ENCODE measurements around the gene MLST8. TPM values are rescaled to one million over a fixed set of nuclear protein-coding genes. Genes with fewer than 3 reads are reported as not detected.
"Not testable (repeated sequence)": the region's sequence is repeated elsewhere in the genome, so short reads cannot be mapped to it uniquely, and the experiment has no call there.

MLST8 gene
- total and polyA plus RNA-seq, 2 donors (not counting 1 experiment from before 2014, with no cell fraction given), result 36.1 to 112 TPM

- Histone ChIP-seq H3K4me2 (replicated peaks; ENCODE audit: low read depth, low read length, poor library complexity, severe bottlenecking) (no peak overlapping the region), H3K9me3 (ENCODE audit: control extremely low read depth in 1 of 3, control insufficient read depth in 2 of 3, insufficient read depth in 1 of 3, low read length in 2 of 3) (peaks cover 0 to 5% (median 0%) of the 10 kb centered on the region in 3 donors), H3K4me3 (ENCODE audit: control extremely low read depth in 1 of 5, extremely low read depth in 1 of 5, insufficient read depth in 1 of 5, low read depth in 2 of 5, low read length in 4 of 5) (no peak overlapping the region), H3K4me1 (ENCODE audit: control insufficient read depth in 2 of 2, insufficient read depth in 2 of 2, low read length in 2 of 2) (peaks cover 12 to 15% of the 10 kb centered on the region in 2 donors), H4K20me1 (ENCODE audit: control insufficient read depth, insufficient read depth, low read length, poor library complexity, severe bottlenecking) (peaks cover 10% of the 10 kb centered on the region), H3K9ac (ENCODE audit: low read length) (no peak overlapping the region), H3K79me2 (ENCODE audit: control insufficient read depth, insufficient read depth, low read length) (no peaks in the 10 kb centered on the region), H3K27ac (ENCODE audit: low read length in 2 of 2) (no peak overlapping the region), H3K27me3 (replicated peaks in 1 of 4; ENCODE audit: control extremely low read depth in 1 of 4, control insufficient read depth in 3 of 4, insufficient read depth in 4 of 4, low read length in 3 of 4) (peaks cover 0 to 27% (median 11%) of the 10 kb centered on the region in 4 experiments), H3K36me3 (replicated peaks in 1 of 2; ENCODE audit: control extremely low read depth in 1 of 2, control insufficient read depth in 1 of 2, extremely low read depth in 1 of 2, insufficient read depth in 2 of 2, low read length in 1 of 2) (peaks cover 0 to 34% of the 10 kb centered on the region in 2 experiments), H2AFZ (ENCODE audit: insufficient read depth, low read depth, low read length, poor library complexity, severe bottlenecking) (no peak overlapping the region)
- ChIA-PET POLR2A (no interaction called here), CTCF (no interaction called here)
- no peak overlapping the region for H3K4me3 Mint-ChIP-seq
- H3K27me3 Mint-ChIP-seq, result peaks cover 3% of the 10 kb centered on the region
- WGBS (ENCODE audit: insufficient coverage), result 90% methylated on average over 15 of the region's 15 CpGs
- no peak for DNase-seq
- H3K27ac Mint-ChIP-seq, result no peak overlapping the region
- no peak for ATAC-seq (ENCODE audit: low read depth)
- TF ChIP-seq EZH2 (IDR thresholded peaks at IDR 0.05; ENCODE audit: borderline replicate concordance, insufficient read depth, low read depth, low read length, poor library complexity, severe bottlenecking) (no peak), CTCF (IDR thresholded peaks at IDR 0.05) (no peak)
- no peaks in the 10 kb centered on the region for H3K9me3 Mint-ChIP-seq (ENCODE audit: insufficient read depth)
- intact Hi-C loops (cut with micrococcal nuclease), result no loop called here
- peaks cover 1% of the 10 kb centered on the region for H3K4me1 Mint-ChIP-seq
Measured at GRCh38 chr16:2238838-2239675, 33.8 kb downstream of the MLST8 start.

- H3K27ac Mint-ChIP-seq; H3K9ac ChIP-seq (ENCODE audit: low read length); H3K4me2 ChIP-seq (replicated peaks; ENCODE audit: low read depth, low read length, poor library complexity, severe bottlenecking); H3K4me1 Mint-ChIP-seq; DNase-seq; H3K9me3 Mint-ChIP-seq (ENCODE audit: insufficient read depth); H3K27ac ChIP-seq (ENCODE audit: low read length in 2 of 2); H2AFZ ChIP-seq (ENCODE audit: insufficient read depth, low read depth, low read length, poor library complexity, severe bottlenecking); H3K4me3 ChIP-seq (ENCODE audit: control extremely low read depth in 1 of 5, extremely low read depth in 1 of 5, insufficient read depth in 1 of 5, low read depth in 2 of 5, low read length in 4 of 5); H3K79me2 ChIP-seq (ENCODE audit: control insufficient read depth, insufficient read depth, low read length); intact Hi-C loops (cut with micrococcal nuclease); H3K9me3 ChIP-seq (ENCODE audit: control extremely low read depth in 1 of 3, control insufficient read depth in 2 of 3, insufficient read depth in 1 of 3, low read length in 2 of 3); ATAC-seq (ENCODE audit: low read depth); H3K27me3 Mint-ChIP-seq; POLR2A ChIA-PET; H3K4me3 Mint-ChIP-seq: not testable (repeated sequence)
- Histone ChIP-seq H3K4me1 (ENCODE audit: control insufficient read depth in 2 of 2, insufficient read depth in 2 of 2, low read length in 2 of 2) (peaks cover 12 to 15% of the 10 kb centered on the region in 2 donors), H4K20me1 (ENCODE audit: control insufficient read depth, insufficient read depth, low read length, poor library complexity, severe bottlenecking) (peaks cover 16% of the 10 kb centered on the region), H3K27me3 (replicated peaks in 1 of 4; ENCODE audit: control extremely low read depth in 1 of 4, control insufficient read depth in 3 of 4, insufficient read depth in 4 of 4, low read length in 3 of 4) (peaks cover 0 to 27% (median 11%) of the 10 kb centered on the region in 4 experiments), H3K36me3 (replicated peaks in 1 of 2; ENCODE audit: control extremely low read depth in 1 of 2, control insufficient read depth in 1 of 2, extremely low read depth in 1 of 2, insufficient read depth in 2 of 2, low read length in 1 of 2) (peaks cover 0 to 36% of the 10 kb centered on the region in 2 experiments)
- WGBS (ENCODE audit: insufficient coverage), result 75% methylated on average over 2 of the region's 9 CpGs
- CTCF ChIA-PET, result interaction anchor here (1.8 kb wide), 1 partner anchor 12 kb away, joined by 8 read pairs; the partner anchor contains the start of gene ECI1
Measured at GRCh38 chr16:2240331-2240730, 35.1 kb downstream of the MLST8 start.

Measured in B cell (primary cell).